Esophagus (tissue), 2 donors: ENCODE measurements around the gene AFG3L2. TPM values are rescaled to one million over a fixed set of nuclear protein-coding genes. Genes with fewer than 3 reads are reported as not detected.

ENCODE experiments used
- H3K27ac ChIP-seq, 2 donors: one replicate each; pipeline ENCODE4 v1.5.1; 2013; ENCODE audit warnings: low read depth in 2 of 2, mild to moderate bottlenecking in 2 of 2, inconsistent platforms in 1 of 2, low read length in 1 of 2, moderate library complexity in 1 of 2
- H3K27me3 ChIP-seq, 2 donors: one replicate each; pipeline ENCODE4 v1.6.1; 2013; ENCODE audit warnings: low read length in 2 of 2, control low read depth in 1 of 2, mild to moderate bottlenecking in 1 of 2; ENCODE audit not compliant: insufficient read depth in 2 of 2, control insufficient read depth in 1 of 2
- H3K36me3 ChIP-seq, 2 donors: one replicate each; pipeline ENCODE4 v1.6.1; 2013; ENCODE audit warnings: low read length in 1 of 2; ENCODE audit not compliant: control insufficient read depth in 2 of 2, insufficient read depth in 2 of 2
- H3K4me1 ChIP-seq, 2 donors: one replicate each; pipeline ENCODE4 v1.6.1; 2013; ENCODE audit warnings: low read length in 1 of 2; ENCODE audit not compliant: control insufficient read depth in 2 of 2, insufficient read depth in 2 of 2
- H3K4me3 ChIP-seq, 2 donors: one replicate each; pipeline ENCODE4 v1.5.1; 2013; ENCODE audit warnings: low read length in 2 of 2, mild to moderate bottlenecking in 2 of 2, low read depth in 1 of 2, moderate library complexity in 1 of 2
- H3K9me3 ChIP-seq, 2 donors: one replicate each; pipeline ENCODE4 v1.6.1; 2013; ENCODE audit warnings: mild to moderate bottlenecking in 2 of 2, low read depth in 1 of 2, low read length in 1 of 2, moderate library complexity in 1 of 2; ENCODE audit not compliant: control insufficient read depth in 2 of 2, insufficient read depth in 1 of 2
- WGBS, 2 donors: extraction: QIAGEN DNeasy Blood & Tissue Kit; methylation state at CpG; one replicate each; pipeline ENCODE4 v1.1.7; 2013; 5-methylcytosine and 5-hydroxymethylcytosine counted together
- polyA plus RNA-seq, 2 donors: library from polyadenylated mRNA; stranded (reverse); fragments of 200-250 nt; gene quantifications; one replicate each; pipeline ENCODE4 v1.2.3, GENCODE V29; 2013
- donor health status: healthy with polysubstance abuse.
- donor health status: Bipolar disorder and iron deficiency.

The AFG3L2 gene
- polyA plus RNA-seq, 2 donors: 14.7 to 34.0 TPM

DNA sequence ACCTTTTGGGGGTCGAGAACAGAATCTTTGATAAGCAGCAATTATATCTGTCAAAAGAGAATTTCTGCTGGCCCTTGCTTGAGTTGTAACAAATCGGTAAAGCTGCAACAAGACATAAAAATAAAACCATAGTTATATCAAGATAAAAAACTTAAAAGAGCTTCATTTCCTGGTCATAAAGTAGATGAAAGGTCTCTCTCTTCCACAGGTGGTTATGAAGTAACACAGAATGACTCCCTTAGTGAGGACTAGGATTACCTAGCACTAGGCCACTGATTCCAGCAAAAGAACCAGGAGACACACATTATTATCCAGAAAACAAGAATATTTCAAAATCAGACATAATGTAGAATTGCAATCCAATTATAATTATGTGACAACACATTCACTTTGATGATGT, 5.4 kb downstream of the AFG3L2 start:
- Histone ChIP-seq H3K36me3 (peaks cover 8 to 12% of the 10 kb centered on the region in 2 donors), H3K4me1 (peaks cover 4 to 5% of the 10 kb centered on the region in 2 donors), H3K9me3 (no peaks in the 10 kb centered on the region), H3K4me3 (no peak overlapping the region), H3K27ac (no peak overlapping the region), H3K27me3 (no peaks in the 10 kb centered on the region)
- WGBS, 2 donors: 71 to 88% methylated on average over 2 of the region's 2 CpGs

DNA sequence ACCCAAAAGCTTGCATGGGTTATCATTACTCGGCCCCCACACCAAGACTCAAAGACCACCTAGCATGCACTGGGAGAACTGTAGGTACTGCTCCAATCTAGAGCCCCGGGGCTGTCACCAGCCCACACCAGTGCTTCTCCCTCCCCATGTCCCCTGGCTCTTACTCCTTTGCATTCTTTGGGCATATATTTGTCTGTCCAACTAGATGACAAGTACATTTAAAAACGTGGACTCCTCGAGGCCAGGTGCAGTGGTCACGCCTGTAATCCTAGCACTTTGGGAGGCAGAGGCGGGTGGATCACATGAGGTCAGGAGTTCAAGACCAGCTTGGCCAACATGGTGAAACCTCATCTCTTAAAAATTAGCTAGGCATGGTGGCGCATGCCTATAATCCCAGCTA, 7.8 kb downstream of the AFG3L2 start:
- peaks cover 9 to 19% of the 10 kb centered on the region in 2 donors for H3K36me3 ChIP-seq
- H3K4me3 ChIP-seq: no peak overlapping the region
- H3K27ac ChIP-seq: no peak overlapping the region
- H3K9me3 ChIP-seq: no peaks in the 10 kb centered on the region
- H3K4me1 ChIP-seq: no peaks in the 10 kb centered on the region
- no peaks in the 10 kb centered on the region for H3K27me3 ChIP-seq
- 90% methylated on average over 7 of the region's 7 CpGs for WGBS, 2 donors

DNA sequence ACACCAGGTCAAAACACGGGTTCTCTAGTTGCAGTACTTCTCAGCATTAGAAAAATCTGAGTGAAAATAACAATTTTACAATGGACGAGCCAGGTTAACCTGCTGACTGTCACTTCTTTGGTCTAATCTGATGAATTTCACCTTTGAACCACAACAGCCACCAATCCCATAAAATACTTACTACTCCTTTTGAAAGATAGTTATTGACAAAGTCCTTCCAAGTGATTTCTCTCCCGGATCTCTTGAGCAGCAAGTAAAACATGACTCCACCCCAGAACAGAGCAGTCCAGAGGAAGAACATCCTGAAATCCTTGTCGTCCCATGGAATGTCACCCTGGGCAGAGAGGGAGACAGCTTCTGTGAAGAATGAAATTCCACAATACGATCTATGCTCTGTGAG, 10.2 kb downstream of the AFG3L2 start:
- Histone ChIP-seq H3K4me3 (no peak overlapping the region), H3K4me1 (no peaks in the 10 kb centered on the region), H3K27ac (no peak overlapping the region), H3K27me3 (no peaks in the 10 kb centered on the region), H3K9me3 (no peaks in the 10 kb centered on the region), H3K36me3 (peaks cover 14 to 32% of the 10 kb centered on the region in 2 donors)
- WGBS, 2 donors: 79 to 86% methylated on average over 5 of the region's 5 CpGs

GRCh38 chr18:12366379-12366778, 10.6 kb downstream of the AFG3L2 start:
- no peaks in the 10 kb centered on the region for H3K9me3 ChIP-seq
- H3K27me3 ChIP-seq: no peaks in the 10 kb centered on the region
- no peak overlapping the region for H3K27ac ChIP-seq
- H3K4me1 ChIP-seq: no peaks in the 10 kb centered on the region
- peaks cover 14 to 33% of the 10 kb centered on the region in 2 donors for H3K36me3 ChIP-seq
- H3K4me3 ChIP-seq: no peak overlapping the region
- WGBS, 2 donors: 91% methylated on average over 8 of the region's 8 CpGs

GRCh38 chr18:12362473-12363174, 14.4 kb downstream of the AFG3L2 start:
- H3K36me3 ChIP-seq: peaks cover 19 to 36% of the 10 kb centered on the region in 2 donors
- WGBS, 2 donors: 70 to 85% methylated on average over 11 of the region's 11 CpGs
- no peaks in the 10 kb centered on the region for H3K27me3 ChIP-seq
- H3K4me3 ChIP-seq: no peak overlapping the region
- no peak overlapping the region for H3K27ac ChIP-seq
- no peaks in the 10 kb centered on the region for H3K9me3 ChIP-seq
- no peaks in the 10 kb centered on the region for H3K4me1 ChIP-seq

DNA sequence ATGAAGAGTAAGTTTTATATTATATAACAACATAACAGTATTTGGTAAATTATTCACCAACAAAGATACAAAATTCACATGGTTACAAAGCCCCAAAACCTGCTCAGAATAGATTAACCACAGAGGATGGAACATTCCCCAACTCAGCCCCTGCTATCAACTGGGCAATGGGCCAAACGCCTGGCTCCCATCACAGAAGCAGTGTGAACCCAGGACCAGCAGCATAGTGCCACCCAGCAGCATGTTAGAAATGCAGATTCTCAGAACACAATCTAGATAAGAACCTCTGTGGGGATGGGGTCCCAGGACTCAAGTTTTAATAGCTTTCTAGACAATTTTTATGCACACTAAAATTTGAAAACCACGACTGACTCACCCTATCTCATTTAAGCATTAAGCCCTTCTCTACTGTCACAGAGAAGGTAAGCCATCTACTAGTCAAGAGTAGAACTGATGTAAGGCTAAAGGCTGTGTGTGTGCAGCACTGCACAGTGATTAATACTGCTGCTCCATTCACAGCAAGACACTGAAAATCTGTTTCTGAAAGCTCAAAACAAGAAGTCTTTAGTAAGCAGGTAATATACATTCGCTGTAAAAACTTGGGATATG, 15.2 kb downstream of the AFG3L2 start:
- Histone ChIP-seq H3K27ac (no peak overlapping the region), H3K4me1 (no peaks in the 10 kb centered on the region), H3K27me3 (no peaks in the 10 kb centered on the region), H3K36me3 (peaks cover 16 to 31% of the 10 kb centered on the region in 2 donors), H3K9me3 (no peaks in the 10 kb centered on the region), H3K4me3 (no peak overlapping the region)
- 70 to 80% methylated on average over 3 of the region's 3 CpGs for WGBS, 2 donors

DNA sequence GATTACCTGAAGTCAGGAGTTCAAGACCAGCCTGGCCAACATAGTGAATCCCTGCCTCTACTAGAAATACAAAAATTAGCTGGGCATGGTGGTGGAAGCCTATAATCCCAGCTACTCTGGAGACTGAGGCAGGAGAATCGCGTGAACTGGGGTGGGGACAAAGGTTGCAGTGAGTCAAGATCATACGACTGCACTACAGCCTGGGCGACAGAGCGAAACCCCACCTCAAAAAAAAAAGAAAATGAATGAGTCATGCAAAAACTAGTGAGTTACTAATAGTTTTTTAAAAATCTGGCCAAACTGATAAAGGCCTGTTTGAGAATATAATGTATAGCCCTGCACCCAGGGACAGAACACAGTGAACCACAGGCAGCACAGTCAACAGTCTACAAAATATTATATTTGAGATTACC, 17.5 kb downstream of the AFG3L2 start:
- no peaks in the 10 kb centered on the region for H3K27me3 ChIP-seq
- H3K9me3 ChIP-seq: no peaks in the 10 kb centered on the region
- H3K36me3 ChIP-seq: peaks cover 21 to 31% of the 10 kb centered on the region in 2 donors
- 86 to 89% methylated on average over 5 of the region's 5 CpGs for WGBS, 2 donors
- H3K4me1 ChIP-seq: no peaks in the 10 kb centered on the region
- H3K4me3 ChIP-seq: no peak overlapping the region
- H3K27ac ChIP-seq: no peak overlapping the region

GRCh38 chr18:12352188-12352587, 24.8 kb downstream of the AFG3L2 start:
- no peaks in the 10 kb centered on the region for H3K4me1 ChIP-seq
- no peaks in the 10 kb centered on the region for H3K9me3 ChIP-seq
- H3K27ac ChIP-seq: no peak overlapping the region
- no peaks in the 10 kb centered on the region for H3K27me3 ChIP-seq
- no peak overlapping the region for H3K4me3 ChIP-seq
- WGBS, 2 donors: 96 to 98% methylated on average over 5 of the region's 5 CpGs
- peaks cover 10 to 24% of the 10 kb centered on the region in 2 donors for H3K36me3 ChIP-seq

DNA sequence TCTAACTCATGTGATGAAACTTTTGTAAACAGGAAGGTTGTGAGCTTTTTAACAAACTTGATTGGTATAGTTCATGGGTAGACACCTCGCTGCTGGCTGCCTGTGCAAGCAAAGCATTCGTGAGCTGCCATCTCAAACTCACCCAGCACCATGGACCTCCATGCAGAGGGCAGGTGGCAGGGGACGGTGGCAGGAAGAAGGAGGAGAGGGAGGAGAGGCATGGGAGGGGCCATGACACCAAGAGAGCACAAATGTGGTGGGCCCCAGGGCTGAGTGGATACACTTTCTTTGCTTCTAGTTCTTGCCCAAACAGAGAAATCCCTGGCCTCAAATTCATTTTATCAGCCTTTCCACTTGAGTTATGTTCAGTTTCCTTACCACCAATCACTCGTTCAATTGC, 29.1 kb downstream of the AFG3L2 start:
- Histone ChIP-seq H3K27ac (no peak overlapping the region), H3K36me3 (peaks cover 15 to 34% of the 10 kb centered on the region in 2 donors), H3K4me1 (no peaks in the 10 kb centered on the region), H3K27me3 (no peaks in the 10 kb centered on the region), H3K9me3 (no peaks in the 10 kb centered on the region), H3K4me3 (no peak overlapping the region)
- WGBS, 2 donors: 91% methylated on average over 4 of the region's 4 CpGs

DNA sequence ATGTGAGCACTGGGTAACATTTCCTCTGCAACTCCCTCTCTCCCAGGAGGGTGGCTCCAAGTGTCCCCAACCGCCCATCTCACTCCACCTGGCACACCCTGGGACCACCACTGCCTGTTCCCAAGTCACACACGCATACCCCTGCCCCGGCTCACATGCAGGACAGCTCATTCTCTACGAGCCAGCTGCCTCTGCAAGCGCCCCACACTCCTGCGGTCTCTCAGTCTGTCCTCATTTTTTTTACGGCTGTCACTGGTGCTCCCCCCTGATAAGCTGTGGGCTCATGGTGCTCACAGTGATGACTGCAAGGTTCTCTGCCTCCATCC, 30.8 kb downstream of the AFG3L2 start:
- WGBS, 2 donors: 95% methylated on average over 7 of the region's 7 CpGs

More for the DNA sequence above, 30.8 kb downstream of the AFG3L2 start:
- H3K36me3 ChIP-seq: peaks cover 13 to 29% of the 10 kb centered on the region in 2 donors
- H3K9me3 ChIP-seq: no peaks in the 10 kb centered on the region
- H3K27me3 ChIP-seq: no peaks in the 10 kb centered on the region
- no peak overlapping the region for H3K27ac ChIP-seq
- H3K4me3 ChIP-seq: no peak overlapping the region
- H3K4me1 ChIP-seq: no peaks in the 10 kb centered on the region
